GM19099 (cell line): Measurements from ENCODE around the gene SPATA17.

ENCODE experiments used
- POLR2A ChIP-seq: IDR thresholded peaks from 3 replicates; pipeline ENCODE4 v1.6.1; 2011; ENCODE audit warnings: low read depth; ENCODE audit not compliant: insufficient read length; ENCODE audit errors: extremely low read depth

SPATA17 gene

GRCh38 chr1:217630711-217631591 lies at the start of gene SPATA17, which contains the start of gene GPATCH2:
TSS of gene SPATA17 (plus strand) at chr1:217631344. CDS start at chr1:217631379, 35 bp downstream.
TSS of gene GPATCH2 (minus strand) at chr1:217631090. CDS start at chr1:217630971, 119 bp downstream.
- TF ChIP-seq POLR2A = peak; percentile 82

- TF ChIP-seq POLR2A = no peak
These were observed 45.6 kb upstream of the SPATA17 start for GRCh38 chr1:217585577-217585976.

GRCh38 chr1:217586586-217586985 lies 44.6 kb upstream of the SPATA17 start:
- TF ChIP-seq POLR2A = no peak

GRCh38 chr1:217590598-217590997 lies 40.5 kb upstream of the SPATA17 start:
- no peak for TF ChIP-seq POLR2A

GRCh38 chr1:217599154-217599553 lies 32.0 kb upstream of the SPATA17 start:
- no peak for TF ChIP-seq POLR2A

- TF ChIP-seq POLR2A = no peak
These were observed 28.8 kb upstream of the SPATA17 start for GRCh38 chr1:217602380-217602779.

GRCh38 chr1:217605390-217605789 lies 25.8 kb upstream of the SPATA17 start:
- no peak for TF ChIP-seq POLR2A

GRCh38 chr1:217614200-217614712 lies 16.9 kb upstream of the SPATA17 start:
- TF ChIP-seq POLR2A = no peak

GRCh38 chr1:217617126-217617525 lies 14.0 kb upstream of the SPATA17 start:
- TF ChIP-seq POLR2A = no peak

GRCh38 chr1:217620814-217621213 lies 10.3 kb upstream of the SPATA17 start:
- TF ChIP-seq POLR2A = no peak

GRCh38 chr1:217622042-217622441 lies 9.1 kb upstream of the SPATA17 start:
- no peak for TF ChIP-seq POLR2A

- TF ChIP-seq POLR2A = no peak
These were observed 4.8 kb upstream of the SPATA17 start for GRCh38 chr1:217626321-217626720.

GRCh38 chr1:217627431-217627830 lies 3.7 kb upstream of the SPATA17 start:
- no peak for TF ChIP-seq POLR2A

GRCh38 chr1:217642455-217642854 lies 11.3 kb downstream of the SPATA17 start:
- TF ChIP-seq POLR2A = no peak

GRCh38 chr1:217647791-217648190 lies 16.6 kb downstream of the SPATA17 start:
- TF ChIP-seq POLR2A = no peak

- no peak for TF ChIP-seq POLR2A
These were observed 19.5 kb downstream of the SPATA17 start for GRCh38 chr1:217650674-217651073.

- TF ChIP-seq POLR2A = no peak
These were observed 29.4 kb downstream of the SPATA17 start for GRCh38 chr1:217660353-217661062.

- no peak for TF ChIP-seq POLR2A
These were observed 30.3 kb downstream of the SPATA17 start for GRCh38 chr1:217661407-217661806.
